Cardiac fibroblast (primary cell): ENCODE results near the gene FBXO42.

ENCODE experiments used
- DNase-seq, 2 donors: peaks; one replicate each; pipeline versions ENCODE4 v3.0.0 to v3.0.0-alpha.2; 2010; ENCODE audit warnings: low read depth in 2 of 2
- H3K4me3 ChIP-seq, 2 donors: replicated peaks in 1 of 2; 1 replicate in 1 of 2; 2 replicates in 1 of 2; pipeline ENCODE4 v1.5.1; 2011; ENCODE audit warnings: low read depth in 2 of 2, low read length in 2 of 2, mild to moderate bottlenecking in 2 of 2, moderate library complexity in 1 of 2
- CTCF ChIP-seq: IDR thresholded peaks from one replicate; pipeline ENCODE4 v1.5.1; 2011; ENCODE audit warnings: low read depth, mild to moderate bottlenecking, low read length, inconsistent platforms

The FBXO42 gene

GRCh38 chr1:16203550-16203949 lies 148.7 kb downstream of the FBXO42 start:
- DNase-seq = no peak
- H3K4me3 ChIP-seq = no peak overlapping the region
- TF ChIP-seq CTCF = no peak

GRCh38 chr1:16202281-16203210 lies 149.7 kb downstream of the FBXO42 start:
- TF ChIP-seq CTCF = no peak
- H3K4me3 ChIP-seq = no peak overlapping the region

GRCh38 chr1:16199700-16200099 lies 152.6 kb downstream of the FBXO42 start:
- no peak for TF ChIP-seq CTCF
- H3K4me3 ChIP-seq = no peak overlapping the region
- DNase-seq = no peak

More at GRCh38 chr1:16202281-16203210, 149.7 kb downstream of the FBXO42 start:
- no peak for DNase-seq

- no peak overlapping the region for H3K4me3 ChIP-seq
Measured at GRCh38 chr1:16199157-16199501, 153.2 kb downstream of the FBXO42 start.

GRCh38 chr1:16198444-16199156 lies 153.7 kb downstream of the FBXO42 start:
- TF ChIP-seq CTCF = no peak
- no peak overlapping the region for H3K4me3 ChIP-seq
- DNase-seq = no peak

More at GRCh38 chr1:16199157-16199501, 153.2 kb downstream of the FBXO42 start:
- TF ChIP-seq CTCF = no peak
- no peak for DNase-seq

GRCh38 chr1:16196874-16197273 lies 155.4 kb downstream of the FBXO42 start:
- no peak overlapping the region for H3K4me3 ChIP-seq
- no peak for TF ChIP-seq CTCF
- DNase-seq = no peak
